Retinal pigment epithelial cell (primary cell): Measurements from ENCODE around the gene SP7.
"Not testable (repeated sequence)": the region's sequence is repeated elsewhere in the genome, so short reads cannot be mapped to it uniquely, and the experiment has no call there.

ENCODE experiments used
- DNase-seq: peaks from one replicate; pipeline ENCODE4 v3.0.0-alpha.2; 2010; ENCODE audit warnings: low read depth
- H3K4me3 ChIP-seq: 2 replicates; pipeline ENCODE4 v1.5.1; 2011; ENCODE audit warnings: mild to moderate bottlenecking, low read length, control low read depth, moderate library complexity
- CTCF ChIP-seq: conservative IDR thresholded peaks from 2 replicates; pipeline ENCODE4 v1.5.1; 2011; ENCODE audit warnings: low read depth, low read length, control low read depth, inconsistent platforms

SP7 gene

DNA sequence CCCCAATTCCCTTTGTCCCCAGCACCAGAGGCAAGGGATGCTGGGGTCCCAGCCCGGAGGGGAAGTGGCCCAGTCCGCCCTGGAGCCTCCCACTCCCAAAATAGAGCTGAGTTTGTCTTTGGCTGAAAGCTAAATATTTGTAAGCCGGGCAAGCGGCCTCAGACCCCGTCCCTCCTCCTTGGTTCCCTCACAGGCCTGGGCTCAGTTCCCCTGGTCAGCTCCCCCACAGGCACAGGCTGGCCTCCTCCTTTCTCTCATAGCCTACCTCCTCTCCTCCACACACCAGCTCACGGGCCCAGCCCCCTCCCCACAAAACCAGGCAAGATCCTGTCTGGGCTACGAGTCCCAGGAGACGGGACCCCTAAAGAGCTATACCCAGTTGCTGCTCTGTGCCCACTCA, 1.3 kb downstream of the SP7 start:
- H3K4me3 ChIP-seq, result no peak overlapping the region
- TF ChIP-seq CTCF, result no peak
- no peak for DNase-seq

GRCh38 chr12:53333845-53334244, 2.3 kb downstream of the SP7 start:
- no peak for DNase-seq
- no peak overlapping the region for H3K4me3 ChIP-seq
- TF ChIP-seq CTCF, result no peak

DNA sequence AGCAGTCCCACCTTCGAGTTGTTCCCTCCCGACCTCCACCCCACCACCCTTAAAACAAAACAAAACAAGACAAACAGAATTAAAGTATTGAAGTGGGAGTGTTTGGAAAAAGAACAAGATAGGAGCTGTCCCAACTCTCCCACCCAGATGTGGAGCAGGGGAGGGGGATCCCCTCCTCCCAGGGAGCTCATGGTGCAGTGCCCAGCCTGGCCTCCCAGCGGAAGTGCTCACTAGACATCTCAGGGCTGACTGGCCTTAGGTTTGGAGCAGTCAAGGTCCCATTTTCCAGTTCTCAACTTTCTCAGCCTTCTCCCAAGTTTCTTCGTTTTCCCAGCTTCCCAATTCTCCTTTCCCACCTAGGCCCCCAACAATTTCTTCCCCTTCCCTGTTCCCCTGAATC, 2.9 kb downstream of the SP7 start:
- no peak overlapping the region for H3K4me3 ChIP-seq
- no peak for TF ChIP-seq CTCF
- no peak for DNase-seq

GRCh38 chr12:53332744-53333143, 3.4 kb downstream of the SP7 start:
- DNase-seq, result no peak
- no peak overlapping the region for H3K4me3 ChIP-seq
- no peak for TF ChIP-seq CTCF

GRCh38 chr12:53332339-53332738, 3.8 kb downstream of the SP7 start:
- H3K4me3 ChIP-seq, DNase-seq: not testable (repeated sequence)

DNA sequence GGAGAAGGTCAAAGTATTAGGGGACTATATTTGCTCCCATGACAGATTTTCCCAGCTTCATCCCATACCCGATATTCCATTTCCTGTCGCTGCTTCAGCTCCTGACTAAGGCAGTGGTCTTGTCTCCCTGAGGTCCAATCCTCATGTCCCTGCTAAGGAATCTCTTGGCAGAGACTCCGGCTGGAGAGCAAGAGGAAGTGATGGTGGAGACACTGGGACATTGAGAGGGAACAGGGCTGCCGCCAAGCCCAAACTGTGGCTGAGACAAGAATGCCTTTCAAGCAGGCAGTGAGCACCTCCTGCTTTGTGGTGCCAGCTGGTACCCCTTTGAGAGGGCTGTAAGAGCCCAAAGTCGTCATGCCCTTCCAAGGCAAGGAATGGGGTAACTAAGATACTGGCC, 5.5 kb downstream of the SP7 start:
- H3K4me3 ChIP-seq, result no peak overlapping the region
- TF ChIP-seq CTCF, result no peak
- DNase-seq, result no peak

GRCh38 chr12:53328043-53328435, 8.1 kb downstream of the SP7 start:
- DNase-seq, result no peak
- no peak overlapping the region for H3K4me3 ChIP-seq
- peak; percentile 13 for TF ChIP-seq CTCF

DNA sequence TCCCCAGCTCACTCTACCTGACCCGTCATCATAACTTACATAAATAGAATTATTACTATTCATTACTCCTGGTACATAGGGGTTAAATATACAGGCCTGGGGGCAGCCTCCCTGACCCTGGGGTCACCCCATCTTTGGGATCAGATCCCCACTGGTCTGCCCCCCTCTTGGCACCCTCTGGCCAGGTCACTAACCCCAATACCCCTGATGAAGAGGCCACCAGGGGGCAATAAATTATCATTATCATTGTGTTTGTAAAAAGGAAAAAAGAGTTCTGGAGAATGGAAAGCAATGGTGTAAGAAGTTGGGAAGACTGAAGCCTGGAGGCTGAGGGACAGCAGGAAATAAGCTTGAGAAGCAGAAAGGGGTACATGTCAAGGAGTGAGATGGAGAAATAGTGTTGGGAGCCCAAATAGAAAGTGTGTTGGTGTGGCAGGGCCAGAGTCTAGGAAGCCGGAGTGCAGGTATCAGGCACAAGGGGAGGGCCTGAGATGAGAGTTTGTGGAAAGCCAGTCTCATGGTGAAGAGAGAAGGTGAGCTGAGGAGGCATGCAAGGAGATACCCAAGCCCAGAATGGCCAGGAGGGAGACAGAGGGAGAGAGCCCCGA, 8.6 kb downstream of the SP7 start:
- peak; percentile 42 for TF ChIP-seq CTCF
- no peak for DNase-seq

More for the DNA sequence above, 8.6 kb downstream of the SP7 start:
- no peak overlapping the region for H3K4me3 ChIP-seq
